Suprapubic skin (tissue), 4 donors: Measurements from ENCODE around the gene TMEM72. TPM values are rescaled to one million over a fixed set of nuclear protein-coding genes. Genes with fewer than 3 reads are reported as not detected.
A peak's percentile ranks its signal among the peaks of the same experiment; 100 is the strongest.

ENCODE experiments used
- DNase-seq, 2 donors: peaks; one replicate each; pipeline ENCODE4 v3.0.0-alpha.2; 2019; ENCODE audit warnings: low spot score in 2 of 2
- H3K27ac ChIP-seq: fragments of 200-600 bp; sonication (generic); one replicate; pipeline ENCODE4 v1.5.1; 2019
- H3K27me3 ChIP-seq: fragments of 200-600 bp; sonication (generic); one replicate; pipeline ENCODE4 v1.5.1; 2019
- H3K36me3 ChIP-seq: fragments of 200-600 bp; sonication (generic); one replicate; pipeline ENCODE4 v1.5.1; 2019
- H3K4me1 ChIP-seq: fragments of 200-600 bp; sonication (generic); one replicate; pipeline ENCODE4 v1.5.1; 2019
- H3K4me3 ChIP-seq: fragments of 200-600 bp; sonication (generic); one replicate; pipeline ENCODE4 v1.5.1; 2019; ENCODE audit warnings: mild to moderate bottlenecking
- H3K9me3 ChIP-seq: fragments of 200-600 bp; sonication (generic); one replicate; pipeline ENCODE4 v1.5.1; 2019
- EP300 ChIP-seq: sonication (generic); formaldehyde crosslinking; IDR thresholded peaks from one replicate; pipeline ENCODE4 v1.6.1; 2017; ENCODE audit warnings: antibody characterized with exemption
- POLR2A ChIP-seq, 2 donors: fragments of 450-650 bp; IDR thresholded peaks; one replicate each; pipeline ENCODE4 v1.6.1; 2017; ENCODE audit warnings: antibody characterized with exemption in 2 of 2, mild to moderate bottlenecking in 2 of 2, moderate library complexity in 2 of 2
- POLR2AphosphoS5 ChIP-seq, 3 donors: sonication (generic); formaldehyde crosslinking; IDR thresholded peaks; one replicate each; pipeline ENCODE4 v1.6.1; 2017; ENCODE audit warnings: antibody characterized with exemption in 3 of 3
- WGBS: methylation state at CpG from one replicate; pipeline ENCODE4 v1.1.5; 2018; 5-methylcytosine and 5-hydroxymethylcytosine counted together
- total RNA-seq, 4 donors: library from RNA; depleted of rRNA; stranded (reverse); fragments of >200 nt; gene quantifications; one replicate each; pipeline ENCODE4 v1.1.0, GENCODE V29; 2016
- TF ChIP-seq, protein P1 (sequence below), 2 donors: fragments of 200-600 bp in 1 of 2; fragments of 450-650 bp in 1 of 2; sonication (generic) in 1 of 2; IDR thresholded peaks; one replicate each; pipeline ENCODE4 v1.5.1; 2016 to 2019; ENCODE audit warnings: antibody characterized with exemption in 2 of 2, mild to moderate bottlenecking in 1 of 2, moderate library complexity in 1 of 2

Gene TMEM72
- total RNA-seq, 4 donors from 2014 or later = not detected

DNA sequence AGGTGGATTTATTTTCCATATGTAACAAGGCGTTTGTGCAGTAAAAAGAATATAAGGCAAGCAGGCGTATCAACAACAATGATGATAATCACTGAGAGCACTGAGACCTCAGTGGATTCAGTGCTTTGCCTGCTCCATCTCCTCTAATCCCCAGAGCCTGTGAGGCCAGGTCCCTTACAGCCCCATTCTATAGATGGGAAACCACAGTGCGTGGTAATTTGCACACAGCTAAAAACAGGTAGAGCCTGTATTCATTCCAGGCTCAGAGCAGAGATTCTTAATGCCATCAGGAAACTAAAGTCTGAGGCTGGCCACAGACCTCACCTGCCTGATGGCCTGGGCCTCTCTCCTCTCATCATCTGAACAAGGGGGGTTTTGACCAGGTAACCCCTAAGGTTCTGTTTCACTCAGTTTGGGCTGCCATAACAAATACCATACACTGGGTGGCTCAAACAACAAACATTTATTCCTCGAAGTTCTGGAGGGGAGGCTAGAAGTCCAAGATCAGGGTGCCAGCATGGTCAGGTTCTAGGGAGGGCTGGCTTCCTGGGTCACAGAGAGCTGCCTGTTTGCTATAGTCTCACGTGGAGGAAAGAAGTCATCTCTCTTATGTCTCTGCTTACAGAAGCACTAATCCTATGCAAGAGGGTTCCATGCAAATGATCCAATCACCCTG lies 38.1 kb downstream of the TMEM72 start:
- Histone ChIP-seq H3K27me3 (no peaks in the 10 kb centered on the region), H3K27ac (no peak overlapping the region), H3K36me3 (no peaks in the 10 kb centered on the region), H3K4me3 (no peak overlapping the region), H3K4me1 (no peaks in the 10 kb centered on the region), H3K9me3 (no peaks in the 10 kb centered on the region)
- WGBS = 81% methylated on average over 5 of the region's 5 CpGs
- DNase-seq = no peak
- TF ChIP-seq POLR2AphosphoS5 (IDR thresholded peaks at IDR 0.05) (no peak), EP300 (no peak), POLR2A (IDR thresholded peaks at IDR 0.05) (no peak)
- TF ChIP-seq, protein P1, sequence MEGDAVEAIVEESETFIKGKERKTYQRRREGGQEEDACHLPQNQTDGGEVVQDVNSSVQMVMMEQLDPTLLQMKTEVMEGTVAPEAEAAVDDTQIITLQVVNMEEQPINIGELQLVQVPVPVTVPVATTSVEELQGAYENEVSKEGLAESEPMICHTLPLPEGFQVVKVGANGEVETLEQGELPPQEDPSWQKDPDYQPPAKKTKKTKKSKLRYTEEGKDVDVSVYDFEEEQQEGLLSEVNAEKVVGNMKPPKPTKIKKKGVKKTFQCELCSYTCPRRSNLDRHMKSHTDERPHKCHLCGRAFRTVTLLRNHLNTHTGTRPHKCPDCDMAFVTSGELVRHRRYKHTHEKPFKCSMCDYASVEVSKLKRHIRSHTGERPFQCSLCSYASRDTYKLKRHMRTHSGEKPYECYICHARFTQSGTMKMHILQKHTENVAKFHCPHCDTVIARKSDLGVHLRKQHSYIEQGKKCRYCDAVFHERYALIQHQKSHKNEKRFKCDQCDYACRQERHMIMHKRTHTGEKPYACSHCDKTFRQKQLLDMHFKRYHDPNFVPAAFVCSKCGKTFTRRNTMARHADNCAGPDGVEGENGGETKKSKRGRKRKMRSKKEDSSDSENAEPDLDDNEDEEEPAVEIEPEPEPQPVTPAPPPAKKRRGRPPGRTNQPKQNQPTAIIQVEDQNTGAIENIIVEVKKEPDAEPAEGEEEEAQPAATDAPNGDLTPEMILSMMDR (IDR thresholded peaks at IDR 0.05) = no peak

DNA sequence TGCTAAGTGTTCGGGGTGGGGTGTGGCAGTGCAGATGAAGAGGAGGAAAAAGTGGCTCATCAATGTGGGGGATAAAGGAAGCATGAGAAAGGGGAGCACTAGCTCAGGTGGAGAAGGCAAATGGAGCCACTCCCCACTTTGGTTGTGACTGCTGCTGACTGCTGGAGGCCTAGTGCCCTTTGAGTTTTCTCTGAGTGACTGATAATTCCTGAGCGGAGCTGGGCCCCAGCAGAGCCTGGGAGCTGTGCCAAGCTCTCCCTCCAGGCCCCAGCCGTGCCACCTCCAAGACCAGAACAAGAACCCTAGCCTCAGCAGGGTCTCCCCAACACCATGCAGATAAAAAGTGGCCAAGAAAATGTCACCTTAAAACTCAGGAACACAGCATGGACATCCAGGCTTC lies 38.8 kb downstream of the TMEM72 start:
- TF ChIP-seq POLR2A (IDR thresholded peaks at IDR 0.05) = no peak
- no peak for TF ChIP-seq POLR2AphosphoS5 (IDR thresholded peaks at IDR 0.05)
- TF ChIP-seq EP300 = no peak
- TF ChIP-seq, protein P1 (IDR thresholded peaks at IDR 0.05) = no peak
- H3K36me3 ChIP-seq = no peaks in the 10 kb centered on the region
- no peaks in the 10 kb centered on the region for H3K9me3 ChIP-seq
- no peaks in the 10 kb centered on the region for H3K4me1 ChIP-seq
- 86% methylated on average over 3 of the region's 3 CpGs for WGBS
- no peak overlapping the region for H3K27ac ChIP-seq
- no peaks in the 10 kb centered on the region for H3K27me3 ChIP-seq
- no peak overlapping the region for H3K4me3 ChIP-seq
- DNase-seq = no peak

DNA sequence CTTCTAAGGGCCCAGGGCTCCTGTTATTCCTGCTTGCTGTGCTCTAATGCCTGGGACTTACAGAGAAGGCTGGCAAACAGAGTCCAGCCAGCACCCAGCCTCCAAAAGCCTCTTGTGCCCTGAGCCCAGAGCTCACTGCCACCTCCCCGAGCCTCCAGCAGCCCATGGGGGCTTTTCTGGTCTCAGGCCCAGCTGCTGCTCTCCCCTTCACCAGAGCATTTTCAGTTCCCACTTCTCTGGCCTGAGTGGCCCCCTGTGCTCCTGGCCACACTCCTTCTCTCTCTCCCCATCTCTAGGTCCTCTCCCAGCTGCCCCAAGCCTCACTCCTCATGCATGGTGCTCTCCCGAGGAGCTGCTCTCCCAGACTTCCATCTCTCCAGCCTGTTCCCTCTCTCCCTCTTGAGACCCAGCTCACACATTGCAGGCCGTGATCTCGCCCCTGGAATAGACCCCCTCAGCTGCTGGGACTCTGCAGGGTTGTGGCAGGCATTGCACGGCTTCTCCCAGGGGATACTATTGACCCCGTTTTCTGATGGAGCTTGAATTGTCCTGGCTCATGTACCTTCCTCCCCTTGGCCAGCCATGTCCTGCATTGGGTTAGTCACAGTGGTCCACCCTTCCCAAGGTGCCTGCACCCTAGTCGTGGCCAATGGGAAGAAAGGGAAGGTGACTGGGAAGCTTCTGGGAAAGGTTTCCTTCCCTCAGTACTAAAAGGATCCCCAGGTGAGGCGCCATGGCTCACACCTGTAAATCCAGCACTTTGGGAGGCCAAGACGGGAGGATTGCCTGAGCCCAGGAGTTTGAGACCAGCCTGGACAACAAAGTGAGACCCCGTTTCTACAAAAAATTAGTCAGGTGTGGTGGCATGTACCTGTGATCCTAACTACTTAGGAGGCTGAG lies 39.4 kb downstream of the TMEM72 start:
- Histone ChIP-seq H3K27me3 (no peaks in the 10 kb centered on the region), H3K4me3 (no peak overlapping the region), H3K9me3 (no peaks in the 10 kb centered on the region), H3K4me1 (peaks cover 3% of the 10 kb centered on the region), H3K27ac (no peak overlapping the region), H3K36me3 (no peaks in the 10 kb centered on the region)
- TF ChIP-seq POLR2AphosphoS5 (IDR thresholded peaks at IDR 0.05) (no peak), POLR2A (IDR thresholded peaks at IDR 0.05) (no peak)
- DNase-seq = peak in 1 of 2 donors; percentile 27
- WGBS = 92% methylated on average over 10 of the region's 10 CpGs

DNA sequence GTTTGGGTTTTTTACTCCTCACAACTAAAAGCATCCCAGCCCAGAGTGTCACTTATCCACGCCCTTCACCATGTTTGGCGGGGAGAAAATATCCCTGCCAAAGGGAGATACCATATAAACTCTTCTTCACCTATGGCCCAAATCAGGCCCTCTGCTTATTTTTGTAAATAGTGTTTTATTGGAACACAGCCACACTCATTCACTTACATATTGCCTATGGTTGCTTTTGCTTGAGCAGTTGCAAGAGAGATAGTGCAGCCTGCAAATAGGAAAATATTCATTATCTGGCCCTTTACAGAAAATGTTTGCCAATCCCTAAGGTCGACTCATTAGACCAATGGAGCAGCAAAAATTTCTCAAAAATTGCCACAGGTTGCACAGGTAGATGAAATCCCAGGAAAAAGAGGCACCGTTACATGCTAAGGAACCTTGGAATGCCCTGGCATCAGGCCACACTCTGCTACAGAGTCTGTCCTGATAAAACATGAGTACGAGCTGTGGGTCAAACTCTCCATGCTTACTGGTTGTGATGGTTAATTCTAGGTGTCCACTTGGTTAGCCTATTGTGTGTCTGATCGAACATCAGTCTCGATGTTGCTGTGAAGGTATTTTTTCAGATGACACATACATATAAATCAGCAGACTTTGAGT lies 40.6 kb downstream of the TMEM72 start:
- no peak overlapping the region for H3K27ac ChIP-seq
- WGBS = 88% methylated on average over 7 of the region's 7 CpGs
- peaks cover 6% of the 10 kb centered on the region for H3K4me1 ChIP-seq
- H3K9me3 ChIP-seq = no peaks in the 10 kb centered on the region
- H3K27me3 ChIP-seq = no peaks in the 10 kb centered on the region
- DNase-seq = peak in 1 of 2 donors; percentile 28
- H3K4me3 ChIP-seq = no peak overlapping the region
- no peak for TF ChIP-seq EP300
- no peak for TF ChIP-seq POLR2A (IDR thresholded peaks at IDR 0.05)
- no peak for TF ChIP-seq POLR2AphosphoS5 (IDR thresholded peaks at IDR 0.05)
- TF ChIP-seq, protein P1 (IDR thresholded peaks at IDR 0.05) = no peak
- H3K36me3 ChIP-seq = peaks cover 4% of the 10 kb centered on the region

- peak in 1 of 2 donors; percentile 8 for DNase-seq
- 81% methylated on average over 2 of the region's 2 CpGs for WGBS
Observed at GRCh38 chr10:44952779-44953231, 41.7 kb downstream of the TMEM72 start.

More at GRCh38 chr10:44952779-44953231, 41.7 kb downstream of the TMEM72 start:
- H3K27me3 ChIP-seq = no peaks in the 10 kb centered on the region
- no peak overlapping the region for H3K4me3 ChIP-seq
- peaks cover 4% of the 10 kb centered on the region for H3K36me3 ChIP-seq
- H3K4me1 ChIP-seq = peaks cover 11% of the 10 kb centered on the region
- H3K27ac ChIP-seq = no peak overlapping the region
- TF ChIP-seq, protein P1 (IDR thresholded peaks at IDR 0.05) = no peak
- TF ChIP-seq POLR2A (IDR thresholded peaks at IDR 0.05) = no peak
- no peak for TF ChIP-seq EP300
- TF ChIP-seq POLR2AphosphoS5 (IDR thresholded peaks at IDR 0.05) = no peak
- H3K9me3 ChIP-seq = no peaks in the 10 kb centered on the region
